IPS-18c (cell line): ENCODE measurements around the gene STK4.

ENCODE experiments used
- H3K4me3 ChIP-seq: 2 replicates; pipeline ENCODE4 v1.7.0; 2013; ENCODE audit warnings: low read depth, mild to moderate bottlenecking, low read length, moderate library complexity; ENCODE audit not compliant: insufficient read depth
- H3K9me3 ChIP-seq: one replicate; pipeline ENCODE4 v1.6.1; 2013; ENCODE audit warnings: mild to moderate bottlenecking, low read length, moderate library complexity; ENCODE audit not compliant: control insufficient read depth, insufficient read depth

Gene STK4

GRCh38 chr20:44966030-44966961 is at the start of gene STK4:
STK4 (plus strand) TSS chr20:44966512; CDS start chr20:44966569, 57 bp downstream.
- Histone ChIP-seq H3K4me3 (peak within 1 kb of the TSS; percentile 96), H3K9me3 (no peaks in the 10 kb centered on the region)

- Histone ChIP-seq H3K4me3 (no peak overlapping the region), H3K9me3 (no peaks in the 10 kb centered on the region)
Observed at GRCh38 chr20:44916586-44916985, 49.7 kb upstream of the STK4 start.

GRCh38 chr20:44917399-44917798 is 48.9 kb upstream of the STK4 start:
- Histone ChIP-seq H3K9me3 (no peaks in the 10 kb centered on the region), H3K4me3 (no peak overlapping the region)

DNA sequence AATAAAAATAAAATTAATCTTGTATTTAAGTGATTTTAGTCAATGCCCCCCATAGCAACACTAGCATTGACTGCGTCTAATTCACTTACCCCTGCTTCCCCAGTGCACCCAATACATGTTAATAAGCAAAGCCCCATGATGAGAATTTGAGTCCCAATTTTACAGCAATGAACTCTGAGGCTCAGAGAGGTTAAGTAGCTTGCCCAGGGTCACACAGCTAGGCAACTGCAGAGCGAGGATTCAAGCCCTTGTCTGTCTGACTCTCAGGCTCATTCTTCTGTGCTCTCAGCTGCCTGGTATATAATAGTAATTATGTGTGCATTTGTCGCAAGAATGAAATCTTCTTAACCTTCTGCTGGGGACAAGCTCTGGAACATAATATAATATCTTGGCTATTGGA is 48.0 kb upstream of the STK4 start:
- Histone ChIP-seq H3K9me3 (no peaks in the 10 kb centered on the region), H3K4me3 (no peak overlapping the region)

DNA sequence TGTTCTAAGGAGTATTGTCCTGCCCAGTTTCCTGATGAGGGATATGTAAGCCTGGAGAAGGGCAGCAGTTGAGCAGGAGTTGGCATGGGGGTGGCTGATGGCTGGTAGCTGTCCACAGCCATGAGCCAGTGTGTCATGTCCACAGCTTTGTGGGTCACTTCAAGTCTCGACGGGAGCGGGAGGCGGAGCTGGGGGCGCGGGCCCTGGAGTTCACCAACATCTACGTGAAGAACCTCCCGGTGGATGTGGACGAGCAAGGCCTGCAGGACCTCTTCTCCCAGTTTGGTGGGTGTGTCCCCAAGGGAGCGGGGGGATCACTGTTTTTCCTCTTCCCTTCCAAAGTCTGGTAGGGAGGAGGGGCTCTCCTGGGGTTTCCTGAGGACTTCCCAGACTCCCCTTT is 47.6 kb upstream of the STK4 start:
- Histone ChIP-seq H3K4me3 (no peak overlapping the region), H3K9me3 (no peaks in the 10 kb centered on the region)

DNA sequence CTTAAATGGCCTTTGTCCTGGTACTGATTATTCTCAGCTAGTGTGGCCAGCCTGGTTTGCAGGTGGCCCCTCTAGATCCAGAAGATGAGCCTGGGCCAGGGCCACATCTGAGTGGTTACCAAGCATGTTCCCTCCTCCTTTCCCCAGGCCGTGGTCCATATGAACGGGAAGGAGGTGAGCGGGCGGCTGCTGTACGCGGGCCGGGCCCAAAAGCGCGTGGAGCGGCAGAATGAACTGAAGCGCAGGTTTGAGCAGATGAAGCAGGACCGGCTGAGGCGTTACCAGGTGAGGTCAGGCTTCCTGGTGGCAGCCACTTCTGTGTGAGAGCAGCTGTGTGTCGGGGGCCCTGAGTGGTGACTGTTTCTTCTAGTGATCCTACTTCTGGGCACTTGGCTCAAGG is 44.9 kb upstream of the STK4 start:
- Histone ChIP-seq H3K4me3 (no peak overlapping the region), H3K9me3 (no peaks in the 10 kb centered on the region)

- Histone ChIP-seq H3K4me3 (no peak overlapping the region), H3K9me3 (no peaks in the 10 kb centered on the region)
Observed at GRCh38 chr20:44924541-44924940, 41.8 kb upstream of the STK4 start.

DNA sequence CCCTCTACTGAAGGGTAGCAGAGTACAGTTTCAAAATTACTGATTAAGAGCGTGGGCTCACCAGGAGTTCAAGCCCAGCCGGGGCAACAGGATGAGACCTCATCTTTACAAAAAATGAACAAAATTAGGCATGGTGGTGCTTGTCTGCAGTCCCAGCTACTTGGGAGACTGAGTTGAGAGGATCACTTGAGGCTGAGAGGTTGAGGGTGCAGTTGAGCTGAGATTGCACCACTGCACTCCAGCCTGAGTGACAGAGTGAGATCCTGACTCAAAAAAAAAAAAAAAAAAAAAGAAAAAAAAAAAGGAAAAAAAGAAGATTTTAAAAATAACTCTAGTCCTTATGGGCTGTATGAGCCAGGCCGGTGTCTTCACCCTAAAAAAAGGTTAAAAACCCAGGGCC is 37.7 kb upstream of the STK4 start:
- Histone ChIP-seq H3K4me3 (no peak overlapping the region), H3K9me3 (no peaks in the 10 kb centered on the region)

DNA sequence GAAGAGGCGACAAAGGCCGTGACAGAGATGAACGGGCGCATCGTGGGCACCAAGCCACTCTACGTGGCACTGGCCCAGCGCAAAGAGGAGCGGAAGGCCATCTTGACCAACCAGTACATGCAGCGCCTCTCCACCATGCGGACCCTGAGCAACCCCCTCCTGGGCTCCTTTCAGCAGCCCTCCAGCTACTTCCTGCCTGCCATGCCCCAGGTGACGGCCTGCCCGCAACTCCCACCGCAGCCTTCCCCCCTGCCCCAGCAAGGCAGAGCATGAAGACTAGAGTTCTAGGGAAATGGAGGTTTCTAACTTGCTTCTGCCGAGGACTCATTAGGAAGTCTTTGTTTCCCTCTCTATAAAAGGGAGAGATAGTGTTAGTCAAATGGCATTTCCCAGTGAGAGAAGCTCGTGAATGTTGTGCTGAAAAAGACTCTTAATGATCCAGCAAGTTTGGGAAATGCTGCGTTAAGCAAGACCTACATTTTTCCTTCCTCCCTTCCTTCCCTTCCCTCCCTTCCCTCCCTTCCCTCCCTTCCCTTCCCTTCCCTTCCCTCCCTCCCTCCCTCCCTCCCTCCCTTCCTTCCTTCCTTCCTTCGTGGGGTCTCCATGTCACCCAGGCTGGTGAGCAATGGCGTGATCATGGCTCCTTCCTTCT is 35.7 kb upstream of the STK4 start:
- H3K4me3 ChIP-seq: no peak overlapping the region
- no peaks in the 10 kb centered on the region for H3K9me3 ChIP-seq

DNA sequence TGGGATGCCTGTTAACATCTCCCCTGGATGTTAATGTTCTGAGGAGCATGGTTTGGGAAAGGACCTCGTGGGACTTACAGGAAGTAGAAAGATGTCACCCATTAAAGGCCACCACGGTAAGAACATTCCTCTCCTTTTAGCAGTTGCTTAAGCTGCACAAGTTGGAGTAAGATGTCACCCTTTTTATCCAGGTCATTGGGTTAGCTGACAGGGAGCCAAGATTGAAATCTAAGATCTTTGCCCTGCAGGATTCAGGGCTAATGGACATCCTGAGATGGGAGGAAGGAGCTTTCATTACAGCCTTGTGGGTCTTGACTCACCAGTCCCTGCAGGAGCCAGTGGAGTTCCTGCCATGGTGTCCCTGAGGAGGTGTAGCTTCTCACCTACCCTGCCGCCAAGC is 34.4 kb upstream of the STK4 start:
- H3K9me3 ChIP-seq: no peaks in the 10 kb centered on the region
- no peak overlapping the region for H3K4me3 ChIP-seq

- H3K9me3 ChIP-seq: no peaks in the 10 kb centered on the region
- no peak overlapping the region for H3K4me3 ChIP-seq
Observed at GRCh38 chr20:44932916-44933315, 33.4 kb upstream of the STK4 start.

- H3K9me3 ChIP-seq: no peaks in the 10 kb centered on the region
- H3K4me3 ChIP-seq: no peak overlapping the region
Observed at GRCh38 chr20:44936510-44936909, 29.8 kb upstream of the STK4 start.

DNA sequence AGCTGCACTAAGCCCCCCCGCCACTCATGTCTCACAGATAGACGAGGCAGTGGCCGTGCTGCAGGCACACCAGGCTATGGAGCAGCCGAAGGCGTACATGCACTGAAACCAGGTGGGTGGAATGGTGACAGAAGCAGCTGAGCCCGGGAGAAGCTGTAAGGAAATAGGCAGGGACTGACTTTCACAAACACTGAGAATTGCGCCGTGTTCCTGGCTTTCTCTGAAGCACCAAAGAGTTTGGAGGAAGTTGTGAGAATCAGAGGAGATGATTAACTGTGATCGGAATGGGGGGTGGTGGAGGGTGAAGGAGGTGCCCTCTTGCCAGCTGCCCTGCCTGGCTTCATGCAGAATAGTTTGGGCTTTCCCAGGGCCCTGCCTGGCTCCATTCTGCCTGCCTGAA is 27.7 kb upstream of the STK4 start:
- H3K4me3 ChIP-seq: no peak overlapping the region

GRCh38 chr20:44941120-44941691 is 25.1 kb upstream of the STK4 start:
- Histone ChIP-seq H3K4me3 (no peak overlapping the region), H3K9me3 (no peaks in the 10 kb centered on the region)

More for the DNA sequence above, 27.7 kb upstream of the STK4 start:
- no peaks in the 10 kb centered on the region for H3K9me3 ChIP-seq

DNA sequence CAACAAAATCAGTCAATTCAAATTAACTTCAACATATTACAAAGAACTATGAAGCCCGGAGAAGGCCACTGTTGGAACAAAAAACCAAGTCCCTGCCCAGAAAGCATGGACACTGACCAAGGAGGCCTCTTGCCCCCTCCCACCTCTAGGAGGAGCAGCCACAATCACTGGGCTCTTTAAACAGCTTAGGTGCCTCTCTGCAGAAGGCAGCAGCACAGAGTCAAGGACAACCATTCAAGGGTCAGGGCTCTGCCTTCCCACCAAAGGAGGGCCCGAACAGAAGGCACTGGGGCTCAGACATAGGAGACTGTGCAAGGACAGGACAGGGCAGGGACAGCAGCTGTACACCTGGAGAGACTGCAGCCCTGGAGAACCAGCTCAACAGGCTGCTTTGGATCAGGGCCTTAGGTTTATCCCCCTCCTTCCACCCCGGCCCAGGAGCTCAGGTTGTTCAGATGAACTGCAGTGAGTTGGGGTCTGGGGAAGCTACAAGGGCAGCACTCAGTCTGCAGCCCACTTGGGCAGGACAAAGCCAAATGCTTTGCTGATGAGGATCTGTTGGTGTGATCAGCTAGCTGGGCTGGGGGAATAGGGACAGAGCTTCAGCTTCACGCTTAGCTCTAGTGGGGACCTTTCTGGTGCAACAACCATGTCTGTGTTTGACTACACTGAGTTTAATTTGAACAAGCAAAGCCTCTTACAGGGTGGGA is 23.9 kb upstream of the STK4 start:
- Histone ChIP-seq H3K4me3 (no peak overlapping the region), H3K9me3 (no peaks in the 10 kb centered on the region)

DNA sequence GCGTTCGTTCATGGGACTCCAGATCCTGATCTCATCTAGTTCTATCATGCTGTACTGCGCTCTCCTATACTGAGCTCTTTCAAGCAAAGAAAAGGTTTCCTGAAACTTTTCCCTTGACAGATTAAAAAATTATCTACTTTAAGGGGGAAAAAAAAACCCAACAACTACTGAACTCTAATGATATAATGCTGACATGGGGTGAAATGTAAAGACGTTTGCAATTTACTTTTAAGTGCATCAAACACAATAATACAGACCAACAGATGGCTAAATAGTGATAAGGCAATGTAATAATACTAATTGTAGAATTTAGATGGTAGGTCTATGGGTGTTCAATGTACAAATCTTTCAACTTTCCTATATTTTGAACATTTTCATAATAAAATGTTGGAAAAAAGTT is 22.5 kb upstream of the STK4 start:
- H3K9me3 ChIP-seq: no peaks in the 10 kb centered on the region
- H3K4me3 ChIP-seq: no peak overlapping the region

- Histone ChIP-seq H3K9me3 (no peaks in the 10 kb centered on the region), H3K4me3 (no peak overlapping the region)
Observed at GRCh38 chr20:44945261-44945660, 21.1 kb upstream of the STK4 start.
